PC-9 (cell line): ENCODE measurements around the gene PHPT1.
"Not testable (repeated sequence)": the region's sequence is repeated elsewhere in the genome, so short reads cannot be mapped to it uniquely, and the experiment has no call there.

ENCODE experiments used
- CTCF ChIP-seq: fragments of 200-600 bp; sonication (generic); conservative IDR thresholded peaks from 2 replicates; pipeline ENCODE4 v1.6.1; 2017; ENCODE audit warnings: mixed run types, antibody characterized with exemption, mild to moderate bottlenecking, moderate library complexity
- EZH2 ChIP-seq: fragments of 200-600 bp; sonication (generic); IDR thresholded peaks from 2 replicates; pipeline ENCODE4 v1.8.0; 2017; ENCODE audit warnings: antibody characterized with exemption, low read depth

DNA sequence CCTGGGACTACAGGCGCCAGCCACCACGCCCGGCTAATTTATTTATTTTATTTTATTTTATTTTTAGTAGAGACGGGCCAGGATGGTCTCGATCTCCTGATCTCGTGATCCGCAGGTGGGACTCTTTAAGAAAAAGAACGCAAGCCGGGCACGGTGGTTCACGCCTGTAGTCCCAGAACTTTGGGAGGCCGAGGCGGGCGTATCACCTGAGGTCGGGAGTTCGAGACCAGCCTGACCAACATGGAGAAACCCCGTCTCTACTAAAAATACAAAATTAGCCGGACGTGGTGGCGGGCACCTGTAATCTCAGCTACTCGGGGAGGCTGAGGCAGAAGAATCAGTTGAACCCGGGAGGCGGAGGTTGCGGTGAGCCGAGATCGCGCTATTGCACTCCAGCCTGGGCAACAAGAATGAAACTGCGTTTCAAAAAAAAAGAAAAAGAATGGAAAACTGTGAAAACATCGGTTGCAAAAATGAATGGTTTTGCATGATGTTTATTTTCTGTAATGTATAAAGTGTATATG lies 17.8 kb downstream of the PHPT1 start:
- TF ChIP-seq CTCF, EZH2: not testable (repeated sequence)
